ENCODE data around the gene GPR12.

GPR12 gene

GRCh38 chr13:26705536-26705935 is 55.0 kb downstream of the GPR12 start:
- Histone ChIP-seq H3K79me2 (ENCODE audit: low read length) (no peaks in the 10 kb centered on the region), H3K4me2 (ENCODE audit: low read depth, low read length) (no peak overlapping the region), H3K4me3 (ENCODE audit: low read length) (no peak overlapping the region), H3K4me1 (ENCODE audit: low read length) (no peaks in the 10 kb centered on the region), H3K9me2 (replicated peaks; ENCODE audit: insufficient read depth, low read length) (no peaks in the 10 kb centered on the region), H4K20me1 (ENCODE audit: insufficient read depth, low read length) (no peaks in the 10 kb centered on the region), H3K27ac (ENCODE audit: low read length) (no peak overlapping the region), H3K9ac (ENCODE audit: low read length) (no peak overlapping the region), H3K27me3 (replicated peaks; ENCODE audit: insufficient read depth, low read length) (no peaks in the 10 kb centered on the region), H2AFZ (ENCODE audit: low read length) (no peak overlapping the region), H3K36me3 (replicated peaks; ENCODE audit: insufficient read depth, low read length) (no peaks in the 10 kb centered on the region), H3F3A (ENCODE audit: insufficient read depth, low read length) (no peaks in the 10 kb centered on the region), H3K9me3 (replicated peaks; ENCODE audit: insufficient read depth, low read length) (no peaks in the 10 kb centered on the region)
- DNase-seq, result no peak
- TF ChIP-seq EZH2phosphoT487 (IDR thresholded peaks at IDR 0.05; ENCODE audit: low read length) (no peak), CTCF (IDR thresholded peaks at IDR 0.05; ENCODE audit: low read length) (no peak), EZH2 (optimal IDR thresholded peaks at IDR 0.05; ENCODE audit: low read depth, low read length) (no peak)

All from MM.1S (cell line).